ENCODE data around the gene IGFBP2. TPM values are rescaled to one million over a fixed set of nuclear protein-coding genes. Genes with fewer than 3 reads are reported as not detected.

Gene IGFBP2
- total and polyA plus RNA-seq, 2 donors (not counting 1 experiment from before 2014, with no cell fraction given) = not detected

- Histone ChIP-seq H3K27ac (ENCODE audit: low read length in 2 of 2) (no peak overlapping the region), H3K9me3 (ENCODE audit: control extremely low read depth in 1 of 3, control insufficient read depth in 2 of 3, insufficient read depth in 1 of 3, low read length in 2 of 3) (no peaks in the 10 kb centered on the region), H3K9ac (ENCODE audit: low read length) (no peak overlapping the region), H4K20me1 (ENCODE audit: control insufficient read depth, insufficient read depth, low read length, poor library complexity, severe bottlenecking) (no peaks in the 10 kb centered on the region), H3K79me2 (ENCODE audit: control insufficient read depth, insufficient read depth, low read length) (no peaks in the 10 kb centered on the region), H3K4me3 (ENCODE audit: control extremely low read depth in 1 of 5, extremely low read depth in 1 of 5, insufficient read depth in 1 of 5, low read depth in 2 of 5, low read length in 4 of 5) (no peak overlapping the region), H2AFZ (ENCODE audit: insufficient read depth, low read depth, low read length, poor library complexity, severe bottlenecking) (no peak overlapping the region), H3K4me1 (ENCODE audit: control insufficient read depth in 2 of 2, insufficient read depth in 2 of 2, low read length in 2 of 2) (no peaks in the 10 kb centered on the region), H3K36me3 (replicated peaks in 1 of 2; ENCODE audit: control extremely low read depth in 1 of 2, control insufficient read depth in 1 of 2, extremely low read depth in 1 of 2, insufficient read depth in 2 of 2, low read length in 1 of 2) (no peaks in the 10 kb centered on the region), H3K27me3 (replicated peaks in 1 of 4; ENCODE audit: control extremely low read depth in 1 of 4, control insufficient read depth in 3 of 4, insufficient read depth in 4 of 4, low read length in 3 of 4) (no peaks in the 10 kb centered on the region), H3K4me2 (replicated peaks; ENCODE audit: low read depth, low read length, poor library complexity, severe bottlenecking) (no peak overlapping the region)
- H3K9me3 Mint-ChIP-seq (ENCODE audit: insufficient read depth) = no peaks in the 10 kb centered on the region
- H3K4me3 Mint-ChIP-seq = no peak overlapping the region
- ChIA-PET CTCF (no interaction called here), POLR2A (no interaction called here)
- H3K4me1 Mint-ChIP-seq = no peaks in the 10 kb centered on the region
- H3K27me3 Mint-ChIP-seq = peaks cover 29% of the 10 kb centered on the region
- intact Hi-C loops (cut with micrococcal nuclease) = no loop called here
- H3K27ac Mint-ChIP-seq = no peak overlapping the region
- no peak for TF ChIP-seq EZH2 (IDR thresholded peaks at IDR 0.05; ENCODE audit: borderline replicate concordance, insufficient read depth, low read depth, low read length, poor library complexity, severe bottlenecking)
- no peak for TF ChIP-seq CTCF (IDR thresholded peaks at IDR 0.05)
- DNase-seq (no peak), ATAC-seq (ENCODE audit: low read depth) (no peak)
- 82% methylated on average over 4 of the region's 7 CpGs for WGBS (ENCODE audit: insufficient coverage)
These were observed 17.7 kb upstream of the IGFBP2 start for GRCh38 chr2:216615298-216616082.

GRCh38 chr2:216616083-216616678 lies 17.0 kb upstream of the IGFBP2 start:
- 86% methylated on average over 1 of the region's 3 CpGs for WGBS (ENCODE audit: insufficient coverage)
- Histone ChIP-seq H3K4me3 (ENCODE audit: control extremely low read depth in 1 of 5, extremely low read depth in 1 of 5, insufficient read depth in 1 of 5, low read depth in 2 of 5, low read length in 4 of 5) (no peak overlapping the region), H3K36me3 (replicated peaks in 1 of 2; ENCODE audit: control extremely low read depth in 1 of 2, control insufficient read depth in 1 of 2, extremely low read depth in 1 of 2, insufficient read depth in 2 of 2, low read length in 1 of 2) (no peaks in the 10 kb centered on the region), H3K27ac (ENCODE audit: low read length in 2 of 2) (no peak overlapping the region), H4K20me1 (ENCODE audit: control insufficient read depth, insufficient read depth, low read length, poor library complexity, severe bottlenecking) (no peaks in the 10 kb centered on the region), H3K9me3 (ENCODE audit: control extremely low read depth in 1 of 3, control insufficient read depth in 2 of 3, insufficient read depth in 1 of 3, low read length in 2 of 3) (no peaks in the 10 kb centered on the region), H3K9ac (ENCODE audit: low read length) (no peak overlapping the region), H3K79me2 (ENCODE audit: control insufficient read depth, insufficient read depth, low read length) (no peaks in the 10 kb centered on the region), H3K27me3 (replicated peaks in 1 of 4; ENCODE audit: control extremely low read depth in 1 of 4, control insufficient read depth in 3 of 4, insufficient read depth in 4 of 4, low read length in 3 of 4) (no peaks in the 10 kb centered on the region), H2AFZ (ENCODE audit: insufficient read depth, low read depth, low read length, poor library complexity, severe bottlenecking) (no peak overlapping the region), H3K4me2 (replicated peaks; ENCODE audit: low read depth, low read length, poor library complexity, severe bottlenecking) (no peak overlapping the region), H3K4me1 (ENCODE audit: control insufficient read depth in 2 of 2, insufficient read depth in 2 of 2, low read length in 2 of 2) (no peaks in the 10 kb centered on the region)
- Mint-ChIP-seq H3K27me3 (peaks cover 24% of the 10 kb centered on the region), H3K27ac (no peak overlapping the region), H3K4me1 (no peaks in the 10 kb centered on the region), H3K9me3 (ENCODE audit: insufficient read depth) (no peaks in the 10 kb centered on the region), H3K4me3 (no peak overlapping the region)
- no peak for TF ChIP-seq CTCF (IDR thresholded peaks at IDR 0.05)
- no peak for TF ChIP-seq EZH2 (IDR thresholded peaks at IDR 0.05; ENCODE audit: borderline replicate concordance, insufficient read depth, low read depth, low read length, poor library complexity, severe bottlenecking)
- CTCF ChIA-PET = no interaction called here
- POLR2A ChIA-PET = no interaction called here
- intact Hi-C loops (cut with micrococcal nuclease) = no loop called here
- no peak for DNase-seq
- ATAC-seq (ENCODE audit: low read depth) = no peak
